GM12878 (cell line): ENCODE results near the gene CTNNA3. TPM values are rescaled to one million over a fixed set of nuclear protein-coding genes. Genes with fewer than 3 reads are reported as not detected.

Experiments
- ATAC-seq: fragments of 200-7000 bp; cut with Tn5 transposase; 3 replicates; pipeline ENCODE4 v1.9.1; 2020; ENCODE audit warnings: mild to moderate bottlenecking, moderate library complexity
- BruUV-seq: library from RNA; stranded (reverse); fragments of 400-500 nt; replicated peaks from 2 replicates; lab custom pipeline; 2021; lab: Mats Ljungman, UMichigan
- CTCF ChIA-PET: fragments of 300-600 bp; sonication (Branson Sonifier 250); formaldehyde crosslinking; extraction: SDS; loops from one replicate; lab custom pipeline; 2021; ENCODE audit warnings: inconsistent platforms; lab: Yijun Ruan, JAX
- POLR2A ChIA-PET: fragments of 350-600 bp; formaldehyde crosslinking; extraction: SDS; loops from one replicate; lab custom pipeline; 2021; ENCODE audit warnings: inconsistent platforms; lab: Charles Lee
- RAD21 ChIA-PET: fragments of 300-600 bp; sonication (Branson Sonifier 250); formaldehyde crosslinking; loops from one replicate; lab custom pipeline; 2023; ENCODE audit warnings: antibody characterized with exemption; ENCODE audit not compliant: unreplicated experiment; lab: Charles Lee
- SMC1A ChIA-PET: fragments of 300-600 bp; sonication (Branson Sonifier 250); formaldehyde crosslinking; loops from one replicate; lab custom pipeline; 2023; ENCODE audit not compliant: unreplicated experiment, uncharacterized antibody; lab: Charles Lee
- DNase-seq: peaks from one replicate; pipeline ENCODE4 v3.0.0-alpha.2; 2011; ENCODE audit warnings: low read depth, low spot score
- FAIRE-seq: peaks from 3 replicates; lab custom pipeline; 2011; peaks lifted over from hg19 to GRCh38; lab: Jason Lieb, UNC
- H2AFZ ChIP-seq: 2 replicates; pipeline ENCODE4 v1.6.0; 2011; ENCODE audit warnings: low read depth, low read length, control low read depth; ENCODE audit not compliant: control insufficient read depth
- H3K27ac ChIP-seq: 2 replicates; pipeline ENCODE4 v1.5.1; 2011; ENCODE audit warnings: control low read depth; ENCODE audit not compliant: control insufficient read depth, insufficient read depth
- H3K27me3 ChIP-seq, 2 experiments: replicated peaks in 1 of 2; 2 replicates each; pipeline versions ENCODE4 v1.6.0 to v1.6.1; 2011; ENCODE audit warnings: low read length in 1 of 2; ENCODE audit not compliant: control insufficient read depth in 2 of 2, insufficient read depth in 2 of 2
- H3K36me3 ChIP-seq, 2 experiments: 2 replicates each; pipeline ENCODE4 v1.5.1; 2011; ENCODE audit warnings: low read length in 1 of 2; ENCODE audit not compliant: control insufficient read depth in 2 of 2, insufficient read depth in 2 of 2
- H3K4me1 ChIP-seq: 2 replicates; pipeline ENCODE4 v1.6.1; 2011; ENCODE audit warnings: mild to moderate bottlenecking, low read length, moderate library complexity, mixed read lengths; ENCODE audit not compliant: control insufficient read depth, insufficient read depth
- H3K4me2 ChIP-seq: 2 replicates; pipeline ENCODE4 v1.6.0; 2011; ENCODE audit warnings: control low read depth; ENCODE audit not compliant: control insufficient read depth, insufficient read depth
- H3K4me3 ChIP-seq: fragments of 200-600 bp; sonication (generic); 2 replicates; pipeline ENCODE4 v1.5.1; 2016
- H3K79me2 ChIP-seq: 2 replicates; pipeline ENCODE4 v1.6.0; 2011; ENCODE audit warnings: low read length; ENCODE audit not compliant: control insufficient read depth, insufficient read depth
- H3K9ac ChIP-seq: 2 replicates; pipeline ENCODE4 v1.8.0; 2011; ENCODE audit warnings: low read length, control low read depth, mixed read lengths; ENCODE audit not compliant: control insufficient read depth, insufficient read depth
- H3K9me3 ChIP-seq: replicated peaks from 3 replicates; pipeline ENCODE4 v1.5.1; 2011; ENCODE audit warnings: mild to moderate bottlenecking, low read length; ENCODE audit not compliant: control insufficient read depth, insufficient read depth
- H4K20me1 ChIP-seq: 2 replicates; pipeline ENCODE4 v1.6.0; 2011; ENCODE audit not compliant: control insufficient read depth, insufficient read depth
- E2F4 ChIP-seq: IDR thresholded peaks from 2 replicates; pipeline ENCODE4 v1.6.1; 2012; ENCODE audit warnings: low read depth, low read length, improper control_type of control experiment
- ESRRA ChIP-seq: IDR thresholded peaks from 2 replicates; pipeline ENCODE4 v1.6.1; 2012; ENCODE audit warnings: mild to moderate bottlenecking, low read length, improper control_type of control experiment
- FOS ChIP-seq: IDR thresholded peaks from 3 replicates; pipeline ENCODE4 v1.6.1; 2011; ENCODE audit warnings: borderline replicate concordance; ENCODE audit not compliant: insufficient read length; ENCODE audit errors: extremely low read depth
- MEF2B ChIP-seq: fragments of 450-650 bp; IDR thresholded peaks from 2 replicates; pipeline ENCODE4 v1.6.1; 2018; ENCODE audit warnings: mild to moderate bottlenecking, moderate library complexity; ENCODE audit not compliant: partially characterized antibody, poor library complexity, severe bottlenecking
- MYC ChIP-seq: IDR thresholded peaks from 2 replicates; pipeline ENCODE4 v1.6.1; 2011; ENCODE audit warnings: mild to moderate bottlenecking, low read length, moderate library complexity, inconsistent platforms; ENCODE audit not compliant: insufficient read depth, insufficient replicate concordance, insufficient read length, severe bottlenecking
- PKNOX1 ChIP-seq: fragments of 450-650 bp; IDR thresholded peaks from 2 replicates; pipeline ENCODE4 v1.6.1; 2016; ENCODE audit warnings: mild to moderate bottlenecking
- SIX5 ChIP-seq: IDR thresholded peaks from 2 replicates; pipeline ENCODE4 v1.6.1; 2011; ENCODE audit warnings: mild to moderate bottlenecking, low read depth, low read length, moderate library complexity; ENCODE audit not compliant: severe bottlenecking
- SMC3 ChIP-seq: IDR thresholded peaks from 2 replicates; pipeline ENCODE4 v1.6.1; 2011; ENCODE audit warnings: low read length, improper control_type of control experiment, borderline replicate concordance
- SRF ChIP-seq, 2 experiments: IDR thresholded peaks; 2 replicates each; pipeline ENCODE4 v1.6.1; 2011; ENCODE audit warnings: low read depth in 2 of 2, low read length in 2 of 2, mild to moderate bottlenecking in 1 of 2, moderate library complexity in 1 of 2
- STAT1 ChIP-seq: fragments of 450-650 bp; conservative IDR thresholded peaks from 2 replicates; pipeline ENCODE4 v1.6.1; 2014; ENCODE audit warnings: antibody characterized with exemption, mild to moderate bottlenecking
- ZNF207 ChIP-seq: fragments of 450-650 bp; IDR thresholded peaks from 2 replicates; pipeline ENCODE4 v1.6.1; 2014; ENCODE audit warnings: antibody characterized with exemption, mild to moderate bottlenecking, borderline replicate concordance
- ZNF274 ChIP-seq: IDR thresholded peaks from one replicate; pipeline ENCODE4 v1.8.0; 2011; ENCODE audit not compliant: insufficient read length, insufficient read depth
- WGBS: methylation state at CpG from one replicate; pipeline ENCODE4 v1.1.6; 2016; ENCODE audit warnings: low lambda C conversion rate; ENCODE audit not compliant: insufficient replicate concordance, insufficient coverage; ENCODE audit errors: missing lambda C conversion rate; 5-methylcytosine and 5-hydroxymethylcytosine counted together
- in situ Hi-C: fragments of 300-500 bp; cut with MboI; formaldehyde crosslinking; loops from 9 replicates; pipeline ENCODE4 v1.14.3; 2018; ENCODE audit warnings: mixed read lengths
- intact Hi-C: fragments of 100-400 bp; cut with micrococcal nuclease; formaldehyde crosslinking; loops from one replicate; pipeline ENCODE4 v1.14.2; 2022; ENCODE audit not compliant: unreplicated experiment
- polyA plus RNA-seq, 11 experiments: library from polyadenylated mRNA; depleted of rRNA in 4 of 11; unstranded in 6 of 11; stranded (reverse) in 5 of 11; fragments of >200 nt; fragmentation: Nextera tagmentation in 4 of 11; fragmentation: Illumina TruSeq in 1 of 11; extraction: Ambion mirVana in 4 of 11; extraction: Trizol in 1 of 11; gene quantifications; 1 replicate in 1 of 11; 2 replicates in 10 of 11; pipeline versions ENCODE4 v1.2.1 to v1.2.3, GENCODE V29; 2011 to 2016; ENCODE audit warnings: inconsistent platforms in 2 of 11, missing spikeins in 2 of 11, low read depth in 1 of 11
- total RNA-seq, 4 experiments: library from RNA; depleted of rRNA in 3 of 4; stranded (reverse); fragments of >200 nt in 3 of 4; fragmentation: Illumina TruSeq in 1 of 4; extraction: Trizol in 1 of 4; gene quantifications; 2 replicates each; pipeline versions ENCODE4 v1.2.1 to v1.2.3, GENCODE V29; 2013 to 2021

Gene CTNNA3
- total and polyA plus RNA-seq, 10 of the 15 experiments (the other 5 are each of a cell fraction or from before 2014, with no cell fraction given) = under 0.01 to 4.5 (median 0.22) TPM; not detected in 2

- TF ChIP-seq FOS (no peak), ESRRA (no peak), MYC (no peak), SRF (IDR thresholded peaks at IDR 0.05; ENCODE audit: low read depth in 2 of 2, low read length in 2 of 2) (no peak)
Measured at GRCh38 chr10:66982053-66982420, 714.0 kb downstream of the CTNNA3 start (continued).

- no peak overlapping the region for H3K9ac ChIP-seq
- H3K79me2 ChIP-seq = no peaks in the 10 kb centered on the region
- BruUV-seq = no TSS peak
- intact Hi-C loops = no loop called here
- no peaks in the 10 kb centered on the region for H3K4me1 ChIP-seq
- no peak overlapping the region for H3K27ac ChIP-seq
- no peaks in the 10 kb centered on the region for H3K36me3 ChIP-seq
- no peak for DNase-seq
- FAIRE-seq = no peak
- in situ Hi-C loops = no loop called here
- SMC1A ChIA-PET = interaction anchor here (0.6 to 2.0 kb wide), 5 partner anchors 12 to 167 kb away, joined by 3 to 10 read pairs (median 4); no protein-coding TSS in a partner anchor
- no peak overlapping the region for H3K4me3 ChIP-seq
- no peak overlapping the region for H2AFZ ChIP-seq
- H3K27me3 ChIP-seq = no peaks in the 10 kb centered on the region
- no peaks in the 10 kb centered on the region for H4K20me1 ChIP-seq
- no peak overlapping the region for H3K4me2 ChIP-seq
- no peak for ATAC-seq
- CTCF ChIA-PET = interaction anchor here (0.9 kb wide), 1 partner anchor 8 kb away, joined by 3 read pairs; no protein-coding TSS in a partner anchor
- no peak for TF ChIP-seq E2F4
- TF ChIP-seq STAT1 = no peak
- no peak for TF ChIP-seq ZNF207
- no peak for TF ChIP-seq MEF2B
- TF ChIP-seq ZNF274 = no peak
- TF ChIP-seq PKNOX1 = no peak
- TF ChIP-seq FOS = no peak
- no peak for TF ChIP-seq SMC3
- TF ChIP-seq SIX5 = no peak
- RAD21 ChIA-PET = interaction anchor here (0.7 kb wide), 1 partner anchor 1714 kb away, joined by 3 read pairs; no protein-coding TSS in a partner anchor
- 2% methylated on average over 3 of the region's 3 CpGs for WGBS
- no peaks in the 10 kb centered on the region for H3K9me3 ChIP-seq
- POLR2A ChIA-PET = no interaction called here
Measured at GRCh38 chr10:66981361-66982052, 714.5 kb downstream of the CTNNA3 start.
